SK-N-SH (cell line): Measurements from ENCODE around the gene CRACR2B. TPM values are rescaled to one million over a fixed set of nuclear protein-coding genes. Genes with fewer than 3 reads are reported as not detected.

Source experiments
- CTCF ChIA-PET: fragments of 300-600, 350-600 bp; formaldehyde crosslinking; extraction: SDS; loops from one replicate; lab custom pipeline; 2021; lab: Yijun Ruan, JAX
- POLR2A ChIA-PET: fragments of 350-600 bp; sonication (Branson Sonifier 250); formaldehyde crosslinking; extraction: SDS; loops from one replicate; lab custom pipeline; 2020; ENCODE audit warnings: antibody characterized with exemption, inconsistent platforms; lab: Yijun Ruan, JAX
- DNase-seq: peaks from one replicate; pipeline ENCODE4 v3.0.0; 2012
- H2AFZ ChIP-seq: fragments of 200-600 bp; sonication (generic); 2 replicates; pipeline ENCODE4 v1.8.1; 2016; ENCODE audit warnings: antibody characterized with exemption, mild to moderate bottlenecking, low read depth
- H3F3A ChIP-seq: fragments of 200-600 bp; sonication (generic); replicated peaks from 2 replicates; pipeline ENCODE3; 2016; ENCODE audit warnings: antibody characterized with exemption, mild to moderate bottlenecking; ENCODE audit not compliant: insufficient read depth
- H3K27ac ChIP-seq, 2 experiments: fragments of 200-500 bp in 1 of 2; fragments of 200-600 bp in 1 of 2; sonication (Bioruptor generic) in 1 of 2; sonication (generic), shearing (Covaris generic) in 1 of 2; 2 replicates each; pipeline versions ENCODE4 v1.5.1 to v1.6.1; 2014 to 2016; ENCODE audit warnings: low read depth in 2 of 2, inconsistent platforms in 1 of 2, low read length in 1 of 2, mild to moderate bottlenecking in 1 of 2, mixed read lengths in 1 of 2
- H3K27me3 ChIP-seq: fragments of 200-600 bp; sonication (generic), shearing (Covaris generic); 2 replicates; pipeline ENCODE4 v1.6.1; 2016; ENCODE audit warnings: mixed run types; ENCODE audit not compliant: insufficient read depth
- H3K36me3 ChIP-seq, 2 experiments: fragments of 200-500 bp in 1 of 2; fragments of 200-600 bp in 1 of 2; sonication (Bioruptor generic) in 1 of 2; sonication (generic) in 1 of 2; replicated peaks in 1 of 2; 2 replicates each; pipeline versions ENCODE3 to v1.5.1; 2014 to 2016; ENCODE audit warnings: low read length in 1 of 2, mild to moderate bottlenecking in 1 of 2; ENCODE audit not compliant: insufficient read depth in 2 of 2, control insufficient read depth in 1 of 2
- H3K4me1 ChIP-seq, 2 experiments: fragments of 200-500 bp in 1 of 2; fragments of 200-600 bp in 1 of 2; sonication (Bioruptor generic) in 1 of 2; sonication (generic), shearing (Covaris generic) in 1 of 2; 2 replicates each; pipeline versions ENCODE4 v1.5.1 to v1.6.1; 2014 to 2016; ENCODE audit warnings: low read depth in 1 of 2, low read length in 1 of 2, mixed run types in 1 of 2; ENCODE audit not compliant: insufficient read depth in 2 of 2, control insufficient read depth in 1 of 2
- H3K4me2 ChIP-seq: fragments of 200-600 bp; sonication (generic), shearing (Covaris generic); 2 replicates; pipeline ENCODE4 v1.6.1; 2017; ENCODE audit warnings: mixed run types
- H3K4me3 ChIP-seq, 2 experiments: fragments of 200-500 bp in 1 of 2; fragments of 200-600 bp in 1 of 2; sonication (Bioruptor generic) in 1 of 2; sonication (generic), shearing (Covaris generic) in 1 of 2; 2 replicates each; pipeline versions ENCODE4 v1.5.1 to v1.8.1; 2014 to 2016; ENCODE audit warnings: low read depth in 2 of 2, inconsistent platforms in 1 of 2, low read length in 1 of 2, mild to moderate bottlenecking in 1 of 2, mixed read lengths in 1 of 2, moderate library complexity in 1 of 2
- H3K79me2 ChIP-seq: fragments of 200-600 bp; sonication (generic); 2 replicates; pipeline ENCODE4 v1.8.1; 2017; ENCODE audit warnings: mild to moderate bottlenecking; ENCODE audit not compliant: insufficient read depth
- H3K9ac ChIP-seq: fragments of 200-600 bp; sonication (generic); 2 replicates; pipeline ENCODE4 v1.6.1; 2017; ENCODE audit warnings: mixed run types
- H3K9me2 ChIP-seq: fragments of 200-600 bp; sonication (generic); 2 replicates; pipeline ENCODE4 v1.6.1; 2017; ENCODE audit warnings: mixed run types
- H3K9me3 ChIP-seq: fragments of 200-600 bp; sonication (generic); 2 replicates; pipeline ENCODE4 v1.6.1; 2017; ENCODE audit warnings: mixed run types, mild to moderate bottlenecking, moderate library complexity
- H4K20me1 ChIP-seq: fragments of 200-600 bp; sonication (generic); 2 replicates; pipeline ENCODE4 v1.6.1; 2017; ENCODE audit warnings: mild to moderate bottlenecking, mixed run types; ENCODE audit not compliant: insufficient read depth
- CHD2 ChIP-seq: fragments of 150-350 bp; IDR thresholded peaks from 2 replicates; pipeline ENCODE4 v1.6.1; 2018; ENCODE audit warnings: low read length; ENCODE audit not compliant: partially characterized antibody
- FOSL2 ChIP-seq: IDR thresholded peaks from 2 replicates; pipeline ENCODE4 v1.4.0; 2012; ENCODE audit warnings: low read depth, mild to moderate bottlenecking, moderate library complexity, borderline replicate concordance
- FOXJ3 ChIP-seq: sonication (generic); formaldehyde crosslinking; IDR thresholded peaks from 2 replicates; pipeline ENCODE4 v1.5.1; 2020; ENCODE audit warnings: mild to moderate bottlenecking, missing genetic modification reagents
- RFX5 ChIP-seq: IDR thresholded peaks from 2 replicates; pipeline ENCODE4 v1.6.1; 2012; ENCODE audit warnings: mild to moderate bottlenecking, improper control_type of control experiment, low read length
- SIN3A ChIP-seq: IDR thresholded peaks from 2 replicates; pipeline ENCODE4 v1.6.1; 2012; ENCODE audit warnings: low read depth, mild to moderate bottlenecking, low read length, moderate library complexity, borderline replicate concordance
- SMC3 ChIP-seq: IDR thresholded peaks from 2 replicates; pipeline ENCODE4 v1.6.1; 2012; ENCODE audit warnings: low read depth, low read length, improper control_type of control experiment
- WGBS: methylation state at CpG from one replicate; pipeline ENCODE4 v1.1.6; 2017; ENCODE audit warnings: low lambda C conversion rate; 5-methylcytosine and 5-hydroxymethylcytosine counted together
- polyA plus RNA-seq, 3 experiments: library from polyadenylated mRNA; depleted of rRNA; stranded (reverse); fragments of >200 nt; gene quantifications; 2 replicates each; pipeline ENCODE4 v1.2.3, GENCODE V29; 2012
- TF ChIP-seq, protein P1 (sequence below): IDR thresholded peaks from 2 replicates; pipeline ENCODE4 v1.4.0; 2012; ENCODE audit warnings: low read depth
- TF ChIP-seq, protein P2 (sequence below): IDR thresholded peaks from 2 replicates; pipeline ENCODE4 v1.4.0; 2012; ENCODE audit warnings: low read depth, borderline replicate concordance
- TF ChIP-seq, protein P3 (sequence below): fragments of 200-600 bp; sonication (generic); IDR thresholded peaks from 2 replicates; pipeline ENCODE4 v1.6.1; 2017; ENCODE audit warnings: antibody characterized with exemption, mild to moderate bottlenecking, moderate library complexity
- TF ChIP-seq, protein P4 (sequence below): IDR thresholded peaks from 2 replicates; pipeline ENCODE4; 2012

Gene CRACR2B
- polyA plus RNA-seq, 1 of the 3 experiments (the other 2 are of a cell fraction), result 1.1 TPM

DNA sequence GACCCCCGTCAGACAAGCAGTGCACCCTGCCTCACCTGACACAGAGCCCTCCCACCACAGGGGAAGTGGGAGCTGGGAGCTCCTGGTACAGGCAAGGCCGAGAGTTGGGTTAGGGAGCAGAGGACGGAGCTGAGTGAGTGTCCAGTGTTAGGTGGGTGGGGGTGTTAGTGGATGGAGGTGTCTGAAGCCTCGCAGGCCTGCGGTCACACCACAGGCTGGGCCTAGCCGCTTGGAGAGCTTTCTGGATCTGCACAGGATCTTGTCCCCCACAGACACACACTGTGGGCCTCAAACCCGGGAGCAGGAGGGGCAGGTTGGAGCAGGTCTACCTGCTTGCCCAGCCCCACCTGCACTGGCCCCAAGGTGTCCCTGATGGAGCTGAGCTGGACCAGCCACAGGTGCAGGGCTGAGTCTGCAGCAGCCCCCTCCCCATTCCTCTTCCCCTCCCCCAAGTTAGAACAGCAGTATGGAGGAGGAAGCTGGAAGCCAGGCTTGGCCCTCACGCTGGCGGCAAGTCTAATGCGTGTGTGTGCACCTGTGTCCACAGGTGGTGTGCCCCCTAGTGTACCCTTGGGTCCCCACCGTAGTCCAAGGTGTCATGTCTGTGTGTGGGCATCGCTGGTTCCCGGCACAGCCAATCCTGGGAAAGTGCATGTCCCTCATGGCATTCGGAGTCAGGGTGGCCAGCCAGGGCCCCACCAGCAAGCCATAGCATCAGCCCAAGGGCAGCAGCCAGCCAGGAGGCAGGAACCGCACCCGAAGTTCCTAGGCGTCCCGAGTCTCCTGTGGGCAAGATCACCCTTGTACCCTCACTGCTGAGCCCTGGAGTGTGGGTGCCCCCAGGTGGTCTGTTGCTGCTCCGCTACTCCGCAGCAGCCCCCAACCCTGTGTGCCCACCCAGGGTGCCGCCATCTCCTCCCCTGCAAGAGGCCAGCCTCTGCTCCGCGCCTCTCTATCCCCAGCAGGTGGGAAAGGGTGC is 48.5 kb upstream of the CRACR2B start:
- H3K79me2 ChIP-seq, result peaks cover 50% of the 10 kb centered on the region
- no peak overlapping the region for H3K27ac ChIP-seq
- no peak for TF ChIP-seq FOSL2
- no peak for TF ChIP-seq FOXJ3 (CRISPR knock-in tag)
- TF ChIP-seq, protein P1, sequence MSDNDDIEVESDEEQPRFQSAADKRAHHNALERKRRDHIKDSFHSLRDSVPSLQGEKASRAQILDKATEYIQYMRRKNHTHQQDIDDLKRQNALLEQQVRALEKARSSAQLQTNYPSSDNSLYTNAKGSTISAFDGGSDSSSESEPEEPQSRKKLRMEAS, result no peak
- TF ChIP-seq CHD2, result no peak
- TF ChIP-seq RFX5, result no peak
- TF ChIP-seq, protein P2, sequence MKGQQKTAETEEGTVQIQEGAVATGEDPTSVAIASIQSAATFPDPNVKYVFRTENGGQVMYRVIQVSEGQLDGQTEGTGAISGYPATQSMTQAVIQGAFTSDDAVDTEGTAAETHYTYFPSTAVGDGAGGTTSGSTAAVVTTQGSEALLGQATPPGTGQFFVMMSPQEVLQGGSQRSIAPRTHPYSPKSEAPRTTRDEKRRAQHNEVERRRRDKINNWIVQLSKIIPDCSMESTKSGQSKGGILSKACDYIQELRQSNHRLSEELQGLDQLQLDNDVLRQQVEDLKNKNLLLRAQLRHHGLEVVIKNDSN, result no peak
- no peak for TF ChIP-seq SIN3A
- TF ChIP-seq, protein P3, sequence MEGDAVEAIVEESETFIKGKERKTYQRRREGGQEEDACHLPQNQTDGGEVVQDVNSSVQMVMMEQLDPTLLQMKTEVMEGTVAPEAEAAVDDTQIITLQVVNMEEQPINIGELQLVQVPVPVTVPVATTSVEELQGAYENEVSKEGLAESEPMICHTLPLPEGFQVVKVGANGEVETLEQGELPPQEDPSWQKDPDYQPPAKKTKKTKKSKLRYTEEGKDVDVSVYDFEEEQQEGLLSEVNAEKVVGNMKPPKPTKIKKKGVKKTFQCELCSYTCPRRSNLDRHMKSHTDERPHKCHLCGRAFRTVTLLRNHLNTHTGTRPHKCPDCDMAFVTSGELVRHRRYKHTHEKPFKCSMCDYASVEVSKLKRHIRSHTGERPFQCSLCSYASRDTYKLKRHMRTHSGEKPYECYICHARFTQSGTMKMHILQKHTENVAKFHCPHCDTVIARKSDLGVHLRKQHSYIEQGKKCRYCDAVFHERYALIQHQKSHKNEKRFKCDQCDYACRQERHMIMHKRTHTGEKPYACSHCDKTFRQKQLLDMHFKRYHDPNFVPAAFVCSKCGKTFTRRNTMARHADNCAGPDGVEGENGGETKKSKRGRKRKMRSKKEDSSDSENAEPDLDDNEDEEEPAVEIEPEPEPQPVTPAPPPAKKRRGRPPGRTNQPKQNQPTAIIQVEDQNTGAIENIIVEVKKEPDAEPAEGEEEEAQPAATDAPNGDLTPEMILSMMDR, result no peak
- TF ChIP-seq, protein P4, sequence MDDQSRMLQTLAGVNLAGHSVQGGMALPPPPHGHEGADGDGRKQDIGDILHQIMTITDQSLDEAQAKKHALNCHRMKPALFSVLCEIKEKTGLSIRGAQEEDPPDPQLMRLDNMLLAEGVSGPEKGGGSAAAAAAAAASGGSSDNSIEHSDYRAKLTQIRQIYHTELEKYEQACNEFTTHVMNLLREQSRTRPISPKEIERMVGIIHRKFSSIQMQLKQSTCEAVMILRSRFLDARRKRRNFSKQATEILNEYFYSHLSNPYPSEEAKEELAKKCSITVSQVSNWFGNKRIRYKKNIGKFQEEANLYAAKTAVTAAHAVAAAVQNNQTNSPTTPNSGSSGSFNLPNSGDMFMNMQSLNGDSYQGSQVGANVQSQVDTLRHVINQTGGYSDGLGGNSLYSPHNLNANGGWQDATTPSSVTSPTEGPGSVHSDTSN, result no peak
- TF ChIP-seq SMC3, result no peak
- H3K4me2 ChIP-seq, result no peak overlapping the region; the same call in 1 of the 2 replicates
- ChIA-PET CTCF (no interaction called here), POLR2A (no interaction called here)
- peaks cover 20 to 28% of the 10 kb centered on the region in 2 experiments; a peak in 3 of 4 replicates for H3K4me1 ChIP-seq
- no peak overlapping the region for H2AFZ ChIP-seq
- peaks cover 0 to 4% of the 10 kb centered on the region in 2 experiments for H3K36me3 ChIP-seq
- H3K9me2 ChIP-seq, result no peaks in the 10 kb centered on the region
- no peak for DNase-seq
- peaks cover 14% of the 10 kb centered on the region for H3F3A ChIP-seq
- no peaks in the 10 kb centered on the region for H3K27me3 ChIP-seq
- no peaks in the 10 kb centered on the region for H3K9me3 ChIP-seq
- peaks cover 24% of the 10 kb centered on the region for H4K20me1 ChIP-seq
- H3K4me3 ChIP-seq, result no peak overlapping the region
- WGBS, result 94% methylated on average over 13 of the region's 23 CpGs
- H3K9ac ChIP-seq, result no peak overlapping the region
